HG02970 (cell line): ENCODE data around the gene TNS1.

Experiments
- ATAC-seq: cut with Tn5 transposase; IDR thresholded peaks from one replicate; pipeline ENCODE4 v1.9.1; 2021; ENCODE audit warnings: mild to moderate bottlenecking, moderate library complexity, moderate number of reproducible peaks; ENCODE audit not compliant: unreplicated experiment, low FRiP score

TNS1 gene

GRCh38 chr2:217857624-217858506 is 144.9 kb downstream of the TNS1 start:
- no peak for ATAC-seq

DNA sequence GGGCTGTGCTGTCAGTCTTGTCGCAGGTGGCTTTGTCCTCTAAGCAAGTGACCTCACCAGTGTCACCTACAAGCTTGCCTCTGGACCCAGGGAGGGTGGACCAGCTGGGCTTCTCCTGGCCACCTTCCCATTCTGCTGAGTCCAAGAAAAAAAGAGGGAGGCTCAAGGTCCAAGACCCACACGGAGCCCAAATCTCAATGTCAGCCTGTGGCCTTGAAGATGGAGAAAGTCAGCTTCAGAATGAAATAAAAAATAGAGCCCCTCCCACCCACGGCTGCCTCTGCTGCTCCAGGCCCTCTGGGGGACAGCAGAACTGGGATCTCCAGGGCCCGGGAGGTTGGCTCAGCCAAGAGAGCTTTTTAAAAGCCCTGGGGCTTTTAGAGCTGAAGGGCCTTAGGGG is 145.9 kb downstream of the TNS1 start:
- no peak for ATAC-seq

- ATAC-seq = no peak
Observed at GRCh38 chr2:217856159-217856558, 146.6 kb downstream of the TNS1 start.

DNA sequence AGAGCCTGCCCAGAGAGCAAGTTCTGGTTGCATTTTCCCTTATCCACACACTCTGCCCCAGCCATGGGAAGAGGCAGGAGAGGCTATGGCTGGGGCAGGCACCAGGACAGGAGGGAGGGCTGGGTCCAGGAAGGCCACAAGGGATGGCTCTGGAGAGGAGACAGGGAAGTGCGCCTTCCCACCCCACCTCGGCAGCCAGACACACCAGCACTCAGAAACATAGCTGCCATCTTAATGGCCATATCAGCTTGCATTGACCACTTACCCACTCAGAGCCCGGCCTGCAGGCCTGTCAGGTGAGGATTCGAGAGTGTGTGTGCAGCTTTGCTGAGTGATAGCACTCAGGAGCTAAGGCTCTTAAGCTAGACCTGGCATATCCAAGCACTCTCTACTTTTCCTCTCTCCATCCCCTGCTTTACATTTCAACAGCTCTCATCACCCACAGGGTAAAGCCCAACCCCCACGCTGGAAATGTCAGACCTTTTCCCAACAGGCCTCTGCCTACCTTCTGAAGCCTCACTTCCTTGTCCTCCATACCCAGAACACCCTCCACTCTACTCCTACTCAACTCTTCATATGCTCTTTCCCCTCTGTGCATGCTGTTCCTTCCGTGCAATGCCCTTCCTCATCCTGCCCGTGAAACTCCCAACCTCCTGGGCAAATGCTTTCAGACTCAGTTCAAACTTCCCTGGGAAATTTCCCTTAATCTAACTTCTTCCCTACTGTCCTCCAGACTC is 147.9 kb downstream of the TNS1 start:
- no peak for ATAC-seq

DNA sequence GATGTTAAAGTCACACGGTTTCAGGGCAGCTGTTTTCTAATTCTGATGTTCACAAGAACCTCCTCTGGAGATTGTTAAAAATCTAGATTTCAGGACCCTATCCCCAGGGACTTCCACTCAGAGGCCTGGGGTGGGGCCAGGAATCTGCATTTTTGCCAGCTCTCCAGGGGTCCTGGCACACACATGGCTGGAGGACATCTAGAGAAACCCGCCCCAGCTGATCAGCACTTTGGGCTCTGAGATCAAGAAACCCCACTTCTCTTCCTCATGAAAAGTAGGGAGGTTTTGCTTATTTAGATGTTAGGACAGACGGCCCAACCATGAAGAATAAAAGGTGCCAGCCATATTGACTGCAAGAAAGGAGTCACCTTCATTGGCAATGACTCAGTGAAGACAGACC is 148.8 kb downstream of the TNS1 start:
- no peak for ATAC-seq

GRCh38 chr2:217853301-217853881 is 149.4 kb downstream of the TNS1 start:
- no peak for ATAC-seq

DNA sequence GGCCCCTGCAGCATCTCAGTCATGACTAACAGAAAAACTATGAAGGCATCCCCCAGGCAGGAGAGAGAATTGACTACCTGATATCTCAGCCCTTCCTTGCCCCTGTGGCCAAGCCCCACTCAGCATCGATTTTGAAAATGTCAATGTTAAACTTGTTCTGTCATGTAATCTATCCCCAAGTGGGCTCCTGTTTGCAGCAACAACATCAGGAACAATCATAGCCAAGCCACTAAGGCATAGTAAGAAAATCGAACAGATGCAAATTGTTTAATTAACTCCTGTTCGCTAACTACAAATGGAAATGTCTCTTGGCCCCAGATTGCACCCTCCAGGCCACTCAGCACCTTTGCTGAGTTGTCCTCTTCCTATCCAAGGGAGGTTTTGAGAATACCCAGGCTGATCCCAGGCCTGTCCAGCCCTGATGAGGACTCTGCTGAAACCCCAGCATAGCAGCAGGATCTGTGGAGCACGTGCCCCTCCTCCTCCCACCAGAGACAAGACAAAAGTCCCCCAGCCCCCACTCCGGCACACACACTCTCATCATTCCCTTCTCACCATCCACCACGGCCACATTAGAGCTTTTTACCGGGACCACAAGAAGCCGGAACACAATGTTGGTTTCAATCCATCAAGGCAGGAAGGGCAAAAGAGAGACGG is 150.1 kb downstream of the TNS1 start:
- no peak for ATAC-seq

GRCh38 chr2:217851191-217852020 is 151.4 kb downstream of the TNS1 start:
- no peak for ATAC-seq

GRCh38 chr2:217849154-217849975 is 153.4 kb downstream of the TNS1 start:
- no peak for ATAC-seq

- no peak for ATAC-seq
Observed at GRCh38 chr2:217848351-217848957, 154.3 kb downstream of the TNS1 start.

DNA sequence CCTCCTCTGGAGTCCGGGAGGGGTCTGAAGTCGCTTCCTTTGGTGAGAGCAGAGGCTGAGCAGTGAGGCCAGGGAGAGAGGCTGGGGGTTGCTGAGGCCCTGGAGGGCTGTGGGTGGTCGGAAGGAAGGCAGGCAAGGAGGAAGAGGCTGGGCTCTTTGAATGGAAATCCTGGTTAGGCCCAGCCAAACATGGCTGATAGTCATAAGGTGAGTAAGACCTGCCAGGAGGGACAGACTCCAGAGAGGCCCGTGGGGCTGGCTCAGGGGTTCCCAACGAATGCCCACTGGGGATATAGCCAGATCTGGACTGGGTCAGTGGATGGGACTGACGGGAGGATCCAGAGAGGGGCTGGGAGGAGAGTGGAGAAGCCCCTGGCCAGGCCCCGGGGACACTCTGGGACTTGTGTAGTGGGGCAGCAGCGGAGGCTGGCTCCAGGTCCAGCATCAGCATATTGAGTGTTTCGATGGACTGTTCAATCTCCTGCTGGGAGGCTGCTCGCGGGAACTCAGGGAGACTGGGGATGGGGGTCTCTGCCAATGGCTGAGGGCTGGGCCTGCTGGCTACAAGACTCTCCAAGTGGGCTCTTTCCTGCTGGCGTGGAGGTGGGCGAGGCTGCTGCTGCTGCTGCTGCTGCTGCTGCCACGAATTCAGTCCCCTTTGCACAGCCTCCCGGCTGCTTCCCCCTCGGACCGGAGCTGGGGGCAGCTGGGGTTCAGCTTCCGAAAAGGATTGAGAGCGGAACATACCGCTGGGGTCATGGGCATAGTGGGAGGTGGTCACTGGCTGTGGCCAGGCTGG is 155.0 kb downstream of the TNS1 start:
- no peak for ATAC-seq

DNA sequence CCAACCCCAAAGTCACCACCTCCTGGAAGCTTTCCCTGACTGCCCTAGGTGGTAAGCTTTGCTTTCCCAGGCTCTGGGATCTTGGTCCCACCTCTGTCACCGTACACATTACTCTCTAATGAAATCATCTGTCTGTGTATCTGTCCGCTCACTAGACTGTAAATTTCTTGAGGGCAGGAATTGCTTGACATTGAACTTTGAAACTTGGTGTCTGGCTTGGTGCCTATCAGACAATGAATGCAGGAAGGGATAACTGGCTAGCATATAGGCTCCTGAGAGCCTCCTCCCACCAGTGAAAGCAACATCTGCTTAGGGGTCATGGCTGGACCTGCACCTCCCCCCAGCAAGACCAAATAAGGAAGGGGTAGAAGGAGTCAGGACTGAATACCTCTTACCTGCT is 155.7 kb downstream of the TNS1 start:
- no peak for ATAC-seq

DNA sequence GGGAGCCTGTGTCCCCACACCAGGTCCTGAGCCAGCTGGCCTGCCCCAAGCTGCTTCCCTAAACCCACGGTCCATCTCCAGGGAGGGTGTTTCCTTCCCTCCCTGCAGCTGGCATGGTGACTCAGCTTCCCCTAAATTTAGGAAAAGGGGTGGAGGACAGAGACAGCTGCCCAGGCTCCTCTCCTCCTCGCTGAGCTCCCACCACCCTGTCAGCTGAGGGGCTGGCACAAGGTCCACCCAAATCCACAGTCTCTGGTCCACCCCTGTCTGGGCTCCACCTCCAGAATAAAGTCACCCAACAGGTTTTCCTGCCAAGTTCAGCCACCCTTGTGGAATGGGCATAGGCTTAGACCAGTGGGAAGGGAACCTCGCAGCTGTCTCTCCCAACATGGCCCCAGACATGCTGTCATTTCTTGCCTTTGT is 156.5 kb downstream of the TNS1 start:
- ATAC-seq = no peak

GRCh38 chr2:217845301-217845700 is 157.5 kb downstream of the TNS1 start:
- ATAC-seq = no peak

GRCh38 chr2:217844696-217845095 is 158.1 kb downstream of the TNS1 start:
- no peak for ATAC-seq

DNA sequence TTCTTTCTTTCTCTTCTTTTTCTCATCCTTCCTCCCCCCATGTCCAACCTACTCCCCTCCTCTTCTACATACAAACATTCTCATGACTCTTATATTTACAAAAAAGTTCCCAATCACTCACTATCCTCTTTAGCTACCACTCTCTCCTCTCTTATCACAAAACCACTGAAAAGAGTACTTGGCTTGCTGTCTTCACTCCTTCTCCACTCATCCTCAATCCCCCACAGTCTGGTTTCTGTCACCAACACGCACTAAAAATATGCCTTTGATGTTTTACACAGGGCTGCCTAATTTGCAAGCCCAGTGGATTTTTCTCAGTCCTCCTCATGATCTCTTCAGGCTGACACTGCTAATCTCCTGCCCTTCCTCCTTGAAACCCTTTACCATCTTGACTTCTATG is 159.5 kb downstream of the TNS1 start:
- no peak for ATAC-seq

DNA sequence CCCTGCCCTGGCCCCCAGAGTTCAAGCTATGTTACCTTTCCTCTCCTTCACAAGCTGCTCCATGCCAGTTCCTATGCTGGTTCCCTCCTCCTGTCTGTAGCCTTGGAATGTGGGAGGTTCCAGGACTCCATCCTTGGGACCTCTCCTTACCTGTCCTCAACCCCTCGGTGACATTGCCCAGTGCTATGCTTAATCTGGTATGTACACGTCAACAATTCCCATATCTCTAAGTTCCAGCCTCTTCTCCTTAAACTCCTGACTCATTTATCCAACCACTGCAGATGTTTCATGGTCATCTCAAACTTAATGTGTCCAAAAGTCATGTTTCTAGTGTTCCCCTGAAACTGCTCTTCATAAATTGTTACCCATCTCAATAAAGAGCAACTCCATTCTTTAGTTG is 160.8 kb downstream of the TNS1 start:
- no peak for ATAC-seq

GRCh38 chr2:217840522-217840921 is 162.3 kb downstream of the TNS1 start:
- ATAC-seq = no peak
